GM19397 (cell line): ENCODE measurements around the gene GLIS1.

Experiments
- ATAC-seq: cut with Tn5 transposase; IDR thresholded peaks from one replicate; pipeline ENCODE4 v1.9.1; 2021; ENCODE audit warnings: mild to moderate bottlenecking, moderate library complexity; ENCODE audit not compliant: unreplicated experiment

Gene GLIS1

GRCh38 chr1:53736290-53736689, 2.7 kb downstream of the GLIS1 start:
- ATAC-seq = no peak

DNA sequence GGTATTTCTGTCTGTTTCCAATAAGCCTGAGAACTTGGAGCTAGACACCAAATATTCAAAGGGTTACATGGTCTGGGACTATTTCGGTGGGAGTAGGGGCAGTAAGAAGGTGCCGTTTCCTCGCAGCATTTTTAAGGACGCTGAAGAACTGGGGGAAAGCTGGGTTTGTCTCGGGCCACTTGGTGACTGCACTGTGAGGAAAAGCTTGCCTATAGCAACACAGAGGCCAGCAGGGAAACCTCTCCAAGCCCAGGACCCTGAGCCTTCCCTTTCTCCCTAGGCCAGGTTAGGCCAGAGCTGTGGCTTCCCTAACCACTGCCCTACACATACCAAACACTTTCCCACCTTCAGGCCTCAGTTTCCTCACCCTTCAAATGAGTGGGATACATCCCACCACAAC, 3.3 kb downstream of the GLIS1 start:
- no peak for ATAC-seq

DNA sequence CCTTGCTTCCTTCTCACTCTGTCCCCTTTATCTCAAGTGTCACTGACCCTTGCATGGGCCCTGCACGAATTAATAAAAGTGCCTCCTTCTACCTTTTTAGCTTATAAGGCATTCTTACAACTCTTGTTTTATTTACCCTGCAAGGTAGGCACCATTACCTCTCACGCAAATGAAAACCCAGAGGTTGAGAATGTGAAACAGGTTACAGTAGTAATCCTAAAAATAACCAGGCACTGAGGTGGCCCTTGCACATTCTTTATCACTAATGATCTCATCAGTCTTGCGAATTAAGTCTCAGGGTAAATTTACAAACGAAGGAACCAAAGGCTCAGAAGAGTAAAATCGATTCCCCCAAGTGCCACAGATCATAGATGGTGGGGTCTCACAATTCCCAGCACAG, 3.7 kb downstream of the GLIS1 start:
- ATAC-seq = no peak

DNA sequence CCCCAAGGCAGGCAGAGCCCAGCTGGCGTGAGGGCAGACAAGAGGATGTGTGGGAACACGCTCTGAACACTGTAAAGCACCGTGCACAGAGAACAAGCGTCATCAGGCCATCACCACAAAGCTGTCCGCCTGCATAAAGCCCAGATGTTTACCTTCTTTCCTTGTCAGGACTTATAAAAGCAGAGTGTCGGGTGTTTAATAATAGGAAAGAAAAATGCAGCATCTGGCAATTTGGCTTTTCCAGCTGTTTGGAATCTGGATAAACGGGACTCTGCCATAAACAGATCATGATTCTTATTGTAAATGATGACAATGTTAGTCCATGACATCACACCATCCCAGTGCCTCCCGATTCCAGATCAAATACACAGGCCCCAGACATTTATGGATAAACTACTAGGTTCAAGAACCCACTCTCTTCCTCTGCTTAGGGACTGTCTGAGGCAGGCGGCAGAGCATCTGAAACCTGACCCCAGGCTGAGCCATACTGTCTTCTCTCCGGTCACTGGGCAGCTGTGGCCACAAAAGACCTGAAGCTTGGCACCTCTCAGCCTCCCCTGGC, 4.2 kb downstream of the GLIS1 start:
- ATAC-seq = no peak

DNA sequence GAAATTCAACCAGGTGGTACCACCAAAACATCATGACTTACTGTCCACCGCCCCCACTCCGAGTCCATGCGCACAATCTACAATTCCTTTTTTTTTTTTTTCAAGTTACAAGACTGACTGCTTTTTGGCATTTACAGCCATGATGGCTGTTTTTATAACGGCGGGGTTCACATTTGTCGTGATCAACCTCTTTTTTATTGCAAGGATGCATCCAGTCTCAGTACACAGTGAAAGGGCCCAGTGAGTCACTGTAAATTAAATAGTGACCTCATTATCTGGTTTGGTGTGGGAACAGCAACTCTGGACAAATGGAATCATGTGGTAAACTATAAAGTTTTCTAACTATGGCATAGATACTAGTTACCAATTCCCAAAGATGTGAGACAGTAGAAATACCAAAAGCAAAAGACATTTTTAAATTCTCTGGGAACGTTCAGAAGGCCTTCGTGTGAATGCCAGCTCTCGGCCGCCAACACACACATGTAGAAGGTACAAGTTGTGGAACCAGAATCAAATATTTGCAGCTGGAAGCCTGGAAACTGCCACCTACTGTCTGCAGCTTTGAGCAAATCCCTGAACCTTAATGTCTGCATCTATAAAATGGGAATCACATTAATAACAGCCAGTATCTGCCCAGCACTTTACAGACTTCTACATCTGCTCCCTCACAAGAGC, 4.9 kb downstream of the GLIS1 start:
- no peak for ATAC-seq

GRCh38 chr1:53733447-53733931, 5.5 kb downstream of the GLIS1 start:
- ATAC-seq = no peak

- ATAC-seq = no peak
These were observed 6.0 kb downstream of the GLIS1 start for GRCh38 chr1:53732912-53733317.

- no peak for ATAC-seq
These were observed 6.6 kb downstream of the GLIS1 start for GRCh38 chr1:53732409-53732808.

DNA sequence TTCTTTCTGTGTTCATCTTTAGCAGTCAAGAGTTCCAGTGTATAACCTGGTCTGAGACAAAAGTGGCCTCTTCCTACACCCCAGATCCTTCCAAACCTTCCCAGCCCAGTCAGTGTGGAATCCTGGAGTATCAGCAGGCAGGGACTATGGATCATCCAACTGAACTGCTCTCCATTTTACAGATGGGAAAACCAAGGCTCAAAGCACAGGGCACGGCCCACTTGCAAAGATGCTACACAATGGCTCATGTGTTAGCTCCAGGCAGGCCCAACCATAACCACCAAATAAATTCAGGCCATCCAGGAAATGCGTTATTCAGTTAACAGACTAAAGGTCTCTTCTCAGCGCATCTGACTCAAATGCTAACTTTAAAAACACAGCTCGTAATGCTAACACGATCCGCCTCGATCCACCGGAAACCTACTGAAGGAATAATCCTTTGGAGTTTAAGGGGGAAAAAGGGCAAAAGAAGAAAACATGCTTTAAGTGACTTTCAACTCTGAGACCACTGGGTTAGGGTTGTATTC, 7.1 kb downstream of the GLIS1 start:
- ATAC-seq = no peak

DNA sequence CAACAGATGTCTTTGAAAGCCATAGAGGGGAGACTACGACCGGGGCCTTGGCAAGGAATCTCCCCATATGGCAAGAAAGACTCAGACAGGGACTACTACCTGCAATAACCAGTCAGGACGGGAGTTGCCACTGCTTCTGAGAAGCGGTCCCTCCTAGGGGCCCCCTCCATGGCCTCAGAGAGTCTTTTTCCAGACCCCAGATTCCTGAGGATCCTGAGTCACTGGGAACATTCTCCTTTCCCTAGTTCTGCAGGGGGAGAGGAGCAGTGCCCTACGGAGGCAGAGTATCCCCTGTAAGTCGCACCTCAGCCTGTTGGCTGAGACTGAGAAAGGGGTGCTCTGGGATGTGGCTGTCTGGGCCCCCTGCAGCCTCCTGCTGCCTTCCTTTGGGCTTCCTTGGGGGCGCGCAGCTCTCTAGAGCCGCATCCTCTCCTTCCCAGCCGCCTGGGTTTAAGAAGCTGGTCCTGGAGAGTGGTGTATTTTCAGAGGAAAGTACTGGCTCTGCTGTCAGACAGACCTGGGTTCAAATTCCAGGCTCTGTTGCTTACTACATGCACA, 7.8 kb downstream of the GLIS1 start:
- no peak for ATAC-seq

GRCh38 chr1:53730224-53730865, 8.6 kb downstream of the GLIS1 start:
- ATAC-seq = no peak

DNA sequence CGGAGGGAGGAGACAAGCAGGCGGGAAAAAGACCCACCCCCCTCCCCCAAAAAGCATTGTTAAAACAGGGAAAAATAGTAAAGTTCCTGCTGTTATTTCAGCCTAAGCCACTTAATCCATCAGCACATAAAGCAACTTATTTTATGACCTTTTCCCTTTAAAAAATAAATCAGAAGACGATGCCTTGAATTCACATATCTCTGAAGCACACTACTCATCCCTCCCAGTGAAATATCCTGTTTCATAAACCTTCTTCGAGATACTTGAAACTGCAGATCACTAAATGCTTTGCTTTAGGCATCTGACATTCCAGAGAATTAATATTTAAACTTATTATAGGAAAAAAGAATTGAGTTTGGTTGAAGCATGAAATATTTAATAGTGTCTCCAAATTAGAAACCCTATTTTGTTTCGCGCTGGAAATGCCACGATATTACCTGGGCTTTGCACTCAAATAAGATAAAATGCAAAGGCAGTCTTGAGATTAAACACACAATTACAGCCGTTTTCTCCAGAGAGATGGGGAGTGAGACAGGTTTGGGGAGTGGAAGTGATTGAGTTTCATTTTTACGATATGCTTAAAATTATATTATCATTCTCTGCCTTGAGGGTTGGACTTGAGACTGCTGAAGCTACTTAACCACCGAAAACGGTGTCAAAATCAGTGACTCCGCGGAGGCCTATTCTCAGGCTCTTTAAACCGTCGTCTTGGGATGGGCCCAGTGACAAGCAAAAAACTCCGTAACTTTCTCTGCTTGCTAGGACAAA, 9.3 kb downstream of the GLIS1 start:
- no peak for ATAC-seq

DNA sequence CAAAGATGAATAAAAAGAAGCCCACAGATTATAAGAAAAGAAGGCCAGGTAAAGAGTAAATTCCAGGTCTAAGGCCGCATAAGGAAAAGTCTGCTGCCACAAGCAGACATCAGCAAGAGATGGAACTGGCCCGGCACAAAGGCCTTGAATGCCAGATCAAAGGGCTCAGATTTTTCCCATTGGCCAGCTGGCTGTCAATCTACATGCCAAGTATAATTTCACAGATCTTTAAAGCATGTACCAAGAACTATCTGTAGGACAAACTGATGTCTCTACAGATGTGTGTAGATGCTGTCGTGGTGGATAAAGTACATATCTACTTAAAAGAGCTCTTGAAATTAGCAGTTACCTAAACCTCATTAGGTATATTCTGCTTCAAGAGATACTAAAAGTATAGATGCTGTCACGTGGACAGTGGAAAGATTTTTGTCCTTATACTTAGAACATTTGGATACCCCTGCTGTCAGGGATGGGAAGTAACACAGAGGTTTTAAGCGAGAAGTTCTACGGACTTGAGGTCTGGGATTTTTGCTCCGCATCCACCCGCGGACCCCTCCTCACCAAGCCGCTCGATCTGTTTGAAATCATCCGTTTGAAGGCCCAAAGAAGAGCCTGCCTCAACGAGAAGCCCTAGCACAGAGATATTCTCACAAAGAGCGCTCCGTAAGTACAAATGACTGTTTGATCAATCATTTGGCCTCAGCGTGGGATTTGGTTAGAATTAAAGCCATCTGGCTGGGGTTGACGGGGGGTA, 10.1 kb downstream of the GLIS1 start:
- ATAC-seq = no peak

GRCh38 chr1:53728196-53728595, 10.8 kb downstream of the GLIS1 start:
- ATAC-seq = no peak

DNA sequence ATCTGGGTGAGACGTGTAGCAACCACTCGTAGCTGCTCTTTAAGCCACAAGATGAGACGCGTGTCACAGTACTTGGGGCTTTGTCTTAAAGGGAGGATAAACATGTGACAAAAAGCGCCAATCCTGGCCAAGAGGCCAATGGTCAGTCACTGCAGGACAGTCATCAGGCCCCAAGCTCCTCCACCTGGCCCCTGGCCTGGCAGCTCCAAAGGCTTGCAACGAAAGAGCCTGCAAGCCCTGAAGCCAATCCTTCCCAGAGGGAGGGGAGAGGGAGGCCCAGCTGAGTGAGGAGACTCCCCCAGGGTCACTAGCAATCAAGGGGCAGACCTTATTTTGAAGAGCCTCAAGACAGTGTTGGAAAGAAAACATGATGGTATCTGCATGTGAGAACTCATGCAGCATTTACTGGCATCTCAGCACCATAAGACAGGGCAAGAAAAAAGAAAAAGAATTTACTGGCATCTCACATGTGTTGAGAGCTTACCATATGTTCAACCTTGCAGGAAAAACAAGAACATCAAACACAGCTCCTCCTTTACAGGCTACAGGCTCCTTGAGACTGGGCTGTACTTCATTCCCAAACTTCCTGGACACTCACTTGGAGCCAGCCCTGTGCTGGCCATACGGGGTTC, 11.4 kb downstream of the GLIS1 start:
- no peak for ATAC-seq

GRCh38 chr1:53726009-53726600, 12.9 kb downstream of the GLIS1 start:
- no peak for ATAC-seq

- no peak for ATAC-seq
These were observed 13.7 kb downstream of the GLIS1 start for GRCh38 chr1:53725238-53725689.

DNA sequence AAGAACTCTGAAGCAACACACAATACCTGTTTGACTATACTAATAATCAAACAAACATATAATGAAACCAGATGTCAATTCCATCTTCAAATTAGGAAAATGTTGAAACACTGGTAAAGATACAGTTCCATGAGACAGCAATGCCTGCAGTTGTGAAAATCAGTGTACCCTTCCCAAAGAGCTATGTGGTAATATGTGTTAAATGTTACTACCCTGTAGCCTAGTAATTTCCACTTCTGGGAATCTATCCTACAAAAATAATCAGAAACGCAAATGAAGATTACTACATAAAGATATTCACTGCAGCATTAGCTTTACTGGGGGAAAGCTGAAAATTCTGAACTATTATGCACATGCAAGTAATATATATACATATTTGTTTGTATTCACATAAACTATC, 16.9 kb downstream of the GLIS1 start:
- no peak for ATAC-seq

DNA sequence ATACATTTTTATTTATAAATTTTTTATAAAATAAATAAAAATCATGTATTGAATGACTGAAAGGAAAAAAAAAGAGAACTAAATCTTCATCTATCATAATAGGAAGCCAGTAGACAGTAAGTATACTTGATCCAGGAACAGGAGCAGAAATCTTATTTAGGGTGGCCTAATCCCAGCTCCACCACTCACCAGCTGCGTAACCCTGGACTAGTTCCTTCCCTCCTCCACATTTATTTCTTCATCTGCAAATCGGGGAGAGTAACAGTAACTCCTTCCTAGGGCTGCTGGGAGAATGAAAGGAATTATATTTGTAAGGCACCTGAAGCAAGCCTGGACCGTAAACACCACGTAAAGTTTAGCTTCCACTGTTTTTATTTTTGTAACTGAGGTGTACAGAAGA, 17.9 kb downstream of the GLIS1 start:
- ATAC-seq = no peak
